LNCaP clone FGC (cell line): ENCODE results near the gene CREB5.

Experiments
- DNase-seq: peaks from one replicate; pipeline ENCODE4 v3.0.0-alpha.2; 2011; ENCODE audit warnings: low read depth
- H3K4me3 ChIP-seq: 2 replicates; pipeline ENCODE4 v1.5.1; 2011; ENCODE audit warnings: mild to moderate bottlenecking, low read depth, low read length, control low read depth
- CTCF ChIP-seq: IDR thresholded peaks from 2 replicates; pipeline ENCODE4 v1.5.1; 2012; ENCODE audit warnings: mild to moderate bottlenecking; ENCODE audit not compliant: control insufficient read depth, insufficient read depth; ENCODE audit errors: extremely low read depth

CREB5 gene

GRCh38 chr7:28530175-28530802, 118.0 kb downstream of the CREB5 start:
- H3K4me3 ChIP-seq: no peak overlapping the region
- DNase-seq: no peak
- no peak for TF ChIP-seq CTCF

- H3K4me3 ChIP-seq: no peak overlapping the region
- DNase-seq: no peak
- no peak for TF ChIP-seq CTCF
These were observed 118.5 kb downstream of the CREB5 start for GRCh38 chr7:28530803-28531175.

- TF ChIP-seq CTCF: no peak
- DNase-seq: no peak
These were observed 119.0 kb downstream of the CREB5 start for GRCh38 chr7:28531291-28531690.

GRCh38 chr7:28532181-28532580, 119.9 kb downstream of the CREB5 start:
- H3K4me3 ChIP-seq: no peak overlapping the region
- no peak for DNase-seq
- no peak for TF ChIP-seq CTCF

More at GRCh38 chr7:28531291-28531690, 119.0 kb downstream of the CREB5 start:
- H3K4me3 ChIP-seq: no peak overlapping the region

GRCh38 chr7:28533267-28533666, 120.9 kb downstream of the CREB5 start:
- H3K4me3 ChIP-seq: no peak overlapping the region
- no peak for TF ChIP-seq CTCF

GRCh38 chr7:28533731-28534531, 121.6 kb downstream of the CREB5 start:
- no peak for TF ChIP-seq CTCF
- H3K4me3 ChIP-seq: no peak overlapping the region

More at GRCh38 chr7:28533267-28533666, 120.9 kb downstream of the CREB5 start:
- DNase-seq: no peak

GRCh38 chr7:28536259-28536658, 123.9 kb downstream of the CREB5 start:
- no peak overlapping the region for H3K4me3 ChIP-seq
- TF ChIP-seq CTCF: peak; percentile 50
- DNase-seq: no peak

More at GRCh38 chr7:28533731-28534531, 121.6 kb downstream of the CREB5 start:
- DNase-seq: no peak
